GM18867 (cell line): Measurements from ENCODE around the gene LRMDA.

ENCODE experiments used
- ATAC-seq: cut with Tn5 transposase; IDR thresholded peaks from one replicate; pipeline ENCODE4 v1.9.1; 2021; ENCODE audit warnings: mild to moderate bottlenecking, moderate library complexity; ENCODE audit not compliant: unreplicated experiment

Gene LRMDA

GRCh38 chr10:76393875-76394706 lies 962.7 kb downstream of the LRMDA start:
- no peak for ATAC-seq

- no peak for ATAC-seq
Observed at GRCh38 chr10:76394707-76395042, 963.3 kb downstream of the LRMDA start.

- ATAC-seq, result no peak
Observed at GRCh38 chr10:76395251-76395650, 963.8 kb downstream of the LRMDA start.

GRCh38 chr10:76396134-76396533 lies 964.7 kb downstream of the LRMDA start:
- no peak for ATAC-seq

- no peak for ATAC-seq
Observed at GRCh38 chr10:76397181-76398042, 966.0 kb downstream of the LRMDA start.

GRCh38 chr10:76398043-76398710 lies 966.8 kb downstream of the LRMDA start:
- no peak for ATAC-seq

- no peak for ATAC-seq
Observed at GRCh38 chr10:76399226-76399625, 967.8 kb downstream of the LRMDA start.

GRCh38 chr10:76401006-76401405 lies 969.6 kb downstream of the LRMDA start:
- ATAC-seq, result no peak

- ATAC-seq, result no peak
Observed at GRCh38 chr10:76403912-76404311, 972.5 kb downstream of the LRMDA start.

GRCh38 chr10:76404531-76404930 lies 973.1 kb downstream of the LRMDA start:
- no peak for ATAC-seq

GRCh38 chr10:76405922-76406321 lies 974.5 kb downstream of the LRMDA start:
- ATAC-seq, result no peak

GRCh38 chr10:76408646-76409045 lies 977.2 kb downstream of the LRMDA start:
- no peak for ATAC-seq

- ATAC-seq, result no peak
Observed at GRCh38 chr10:76411729-76412435, 980.5 kb downstream of the LRMDA start.

- no peak for ATAC-seq
Observed at GRCh38 chr10:76415554-76415953, 984.1 kb downstream of the LRMDA start.

GRCh38 chr10:76416642-76417041 lies 985.2 kb downstream of the LRMDA start:
- no peak for ATAC-seq

GRCh38 chr10:76420725-76421124 lies 989.3 kb downstream of the LRMDA start:
- no peak for ATAC-seq

GRCh38 chr10:76422769-76423168 lies 991.3 kb downstream of the LRMDA start:
- ATAC-seq, result no peak

GRCh38 chr10:76428551-76429367 lies 997.3 kb downstream of the LRMDA start:
- ATAC-seq, result no peak

GRCh38 chr10:76429368-76430060 lies 998.1 kb downstream of the LRMDA start:
- ATAC-seq, result no peak
